GM21723 (cell line): ENCODE measurements around the gene CLEC10A.
"Not testable (repeated sequence)": the region's sequence is repeated elsewhere in the genome, so short reads cannot be mapped to it uniquely, and the experiment has no call there.

ENCODE experiments used
- ATAC-seq: cut with Tn5 transposase; IDR thresholded peaks from one replicate; pipeline ENCODE4 v1.9.1; 2021; ENCODE audit warnings: mild to moderate bottlenecking, moderate library complexity; ENCODE audit not compliant: unreplicated experiment

CLEC10A gene

GRCh38 chr17:7108981-7109380 lies 28.9 kb upstream of the CLEC10A start:
- no peak for ATAC-seq

GRCh38 chr17:7108560-7108925 lies 28.5 kb upstream of the CLEC10A start:
- ATAC-seq: no peak

GRCh38 chr17:7107795-7108559 lies 27.9 kb upstream of the CLEC10A start:
- ATAC-seq: no peak

- no peak for ATAC-seq
Observed at GRCh38 chr17:7107012-7107754, 27.1 kb upstream of the CLEC10A start.

- no peak for ATAC-seq
Observed at GRCh38 chr17:7102421-7102820, 22.4 kb upstream of the CLEC10A start.

GRCh38 chr17:7101531-7101930 lies 21.5 kb upstream of the CLEC10A start:
- no peak for ATAC-seq

GRCh38 chr17:7100641-7101379 lies 20.8 kb upstream of the CLEC10A start:
- not testable (repeated sequence) for ATAC-seq

GRCh38 chr17:7098802-7099459 lies 18.9 kb upstream of the CLEC10A start:
- no peak for ATAC-seq

- ATAC-seq: no peak
Observed at GRCh38 chr17:7097940-7098339, 17.9 kb upstream of the CLEC10A start.

GRCh38 chr17:7095625-7096024 lies 15.6 kb upstream of the CLEC10A start:
- ATAC-seq: no peak

- ATAC-seq: no peak
Observed at GRCh38 chr17:7094652-7095019, 14.6 kb upstream of the CLEC10A start.

GRCh38 chr17:7091311-7092005 lies 11.4 kb upstream of the CLEC10A start:
- ATAC-seq: not testable (repeated sequence)

GRCh38 chr17:7089570-7089969 lies 9.5 kb upstream of the CLEC10A start:
- ATAC-seq: not testable (repeated sequence)

GRCh38 chr17:7088442-7088841 lies 8.4 kb upstream of the CLEC10A start:
- ATAC-seq: not testable (repeated sequence)

GRCh38 chr17:7084088-7084487 lies 4.0 kb upstream of the CLEC10A start:
- ATAC-seq: no peak

- no peak for ATAC-seq
Observed at GRCh38 chr17:7083592-7083991, 3.5 kb upstream of the CLEC10A start.

GRCh38 chr17:7081341-7082062 lies 1.5 kb upstream of the CLEC10A start:
- ATAC-seq: no peak

- no peak for ATAC-seq
Observed at GRCh38 chr17:7080456-7081041, 498 bp upstream of the CLEC10A start.

- no peak for ATAC-seq
Observed at GRCh38 chr17:7078711-7079110, 1.3 kb downstream of the CLEC10A start.
